Stimulated activated CD8-positive, alpha-beta memory T cell treated with anti-CD3 and anti-CD28 coated beads, Interleukin-12 subunit alpha, Interleukin-12 subunit beta, amount 100 ng/mL, for 1 hour (primary cell): ENCODE data around the gene PEX10.
A peak's percentile ranks its signal among the peaks of the same experiment; 100 is the strongest.

Experiments
- DNase-seq: peaks from one replicate; pipeline ENCODE4 v3.0.0-alpha.2; 2020; ENCODE audit warnings: low read depth

The PEX10 gene

DNA sequence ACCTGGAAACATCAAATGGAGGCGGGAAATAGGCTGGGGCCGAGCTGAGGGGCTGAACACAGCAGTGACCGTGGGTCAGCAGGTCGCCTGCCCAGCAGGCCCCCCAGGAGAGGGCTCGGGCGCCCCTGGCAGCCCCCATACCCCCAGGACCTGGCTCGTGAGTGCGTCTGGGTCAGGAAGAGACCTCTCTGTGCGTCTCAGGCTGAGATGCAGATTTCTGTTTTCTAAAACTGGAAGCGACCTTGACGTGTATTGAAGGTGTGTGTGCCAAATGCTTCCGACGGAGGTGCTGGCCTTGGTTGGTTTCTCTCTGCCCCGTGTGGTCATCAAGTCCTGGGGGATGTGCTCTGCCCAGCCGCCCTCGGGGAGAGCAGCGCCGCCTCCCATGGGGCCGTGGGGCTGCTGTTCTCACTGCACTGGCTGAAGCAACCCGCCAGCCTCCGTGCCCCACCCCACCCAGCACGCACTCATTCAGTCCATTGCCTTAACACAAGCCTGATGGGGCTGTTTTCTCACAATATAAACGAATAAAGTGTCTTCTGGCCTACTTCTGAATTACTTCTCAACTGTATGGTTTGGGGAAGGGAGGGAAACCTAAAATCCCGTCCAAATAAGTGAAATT lies 7.4 kb downstream of the PEX10 start:
- DNase-seq: no peak

DNA sequence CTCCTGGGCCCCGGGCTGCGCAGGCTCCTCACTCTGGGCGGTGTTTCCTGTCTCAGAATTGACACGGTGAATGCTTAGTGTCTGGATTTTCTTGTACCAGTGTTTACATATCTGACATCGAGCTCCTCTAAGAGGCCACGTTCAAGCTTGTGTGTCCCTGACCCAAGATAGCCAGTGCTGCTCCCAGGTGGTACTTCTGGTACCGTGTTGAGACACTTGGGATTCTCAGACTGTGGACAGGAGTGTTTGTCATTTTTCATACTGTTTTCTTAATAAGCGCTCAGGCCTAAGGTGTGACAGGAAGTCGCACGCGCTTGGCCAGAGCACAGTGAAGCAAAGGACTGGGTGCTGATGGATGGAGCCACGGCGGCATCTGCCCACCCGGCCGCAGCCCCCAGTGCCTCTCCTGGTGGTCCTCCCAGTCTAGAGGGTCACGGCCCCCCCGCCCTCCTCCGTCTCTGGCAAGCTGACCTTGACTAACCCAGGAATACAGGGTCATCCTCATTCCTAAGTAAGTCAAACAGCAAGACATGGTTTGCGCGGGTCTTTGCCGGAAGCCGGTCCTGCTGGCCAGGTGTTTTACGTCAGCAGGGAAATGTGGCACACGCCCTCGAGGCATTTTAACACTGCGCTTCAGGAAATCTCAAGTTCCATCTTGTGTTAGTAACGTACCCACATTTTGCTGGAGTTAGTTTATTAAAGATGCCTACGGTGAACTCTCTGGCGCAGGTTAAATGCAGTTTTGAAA lies 8.0 kb downstream of the PEX10 start:
- DNase-seq: no peak

DNA sequence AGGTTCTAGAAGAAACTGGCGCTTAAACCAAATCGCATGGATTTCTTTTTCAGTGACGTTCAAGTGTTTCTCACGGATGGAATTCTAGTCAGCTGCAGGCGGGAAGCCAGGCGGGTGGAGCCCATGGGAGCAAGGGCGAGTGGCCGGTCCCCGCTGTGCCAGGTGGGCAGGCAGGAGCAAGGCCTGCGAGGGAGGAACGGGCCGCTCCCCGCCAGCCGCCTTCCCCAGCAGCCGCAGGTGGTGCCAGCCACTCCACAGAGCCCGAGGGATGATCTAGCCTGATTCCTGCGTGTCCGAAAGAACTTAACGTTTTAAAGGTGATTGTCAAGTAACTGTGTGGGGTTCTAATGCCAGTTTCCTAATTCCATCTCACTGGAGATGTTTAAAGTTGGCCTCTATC lies 9.1 kb downstream of the PEX10 start:
- DNase-seq: no peak

DNA sequence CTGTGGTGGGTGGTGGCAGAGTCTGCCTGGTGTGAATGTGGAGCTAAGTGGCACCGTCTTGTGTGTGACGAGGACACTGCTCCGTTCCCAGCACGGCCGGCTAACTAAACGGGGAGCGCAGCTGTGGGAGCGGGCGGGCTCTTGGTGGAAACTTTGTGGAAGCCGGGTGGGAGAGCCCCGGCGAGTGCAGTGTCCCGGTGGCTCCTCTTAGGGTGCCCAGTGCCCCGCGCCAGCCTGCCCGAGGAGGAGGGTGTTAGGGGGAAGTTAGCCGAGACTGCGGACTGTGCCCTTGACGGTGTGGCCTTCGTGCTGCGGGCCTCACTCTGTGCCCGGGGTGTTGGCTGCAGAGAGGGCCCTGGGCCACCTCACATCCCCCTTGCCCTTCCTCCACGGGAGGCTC lies 9.9 kb downstream of the PEX10 start:
- DNase-seq: no peak

DNA sequence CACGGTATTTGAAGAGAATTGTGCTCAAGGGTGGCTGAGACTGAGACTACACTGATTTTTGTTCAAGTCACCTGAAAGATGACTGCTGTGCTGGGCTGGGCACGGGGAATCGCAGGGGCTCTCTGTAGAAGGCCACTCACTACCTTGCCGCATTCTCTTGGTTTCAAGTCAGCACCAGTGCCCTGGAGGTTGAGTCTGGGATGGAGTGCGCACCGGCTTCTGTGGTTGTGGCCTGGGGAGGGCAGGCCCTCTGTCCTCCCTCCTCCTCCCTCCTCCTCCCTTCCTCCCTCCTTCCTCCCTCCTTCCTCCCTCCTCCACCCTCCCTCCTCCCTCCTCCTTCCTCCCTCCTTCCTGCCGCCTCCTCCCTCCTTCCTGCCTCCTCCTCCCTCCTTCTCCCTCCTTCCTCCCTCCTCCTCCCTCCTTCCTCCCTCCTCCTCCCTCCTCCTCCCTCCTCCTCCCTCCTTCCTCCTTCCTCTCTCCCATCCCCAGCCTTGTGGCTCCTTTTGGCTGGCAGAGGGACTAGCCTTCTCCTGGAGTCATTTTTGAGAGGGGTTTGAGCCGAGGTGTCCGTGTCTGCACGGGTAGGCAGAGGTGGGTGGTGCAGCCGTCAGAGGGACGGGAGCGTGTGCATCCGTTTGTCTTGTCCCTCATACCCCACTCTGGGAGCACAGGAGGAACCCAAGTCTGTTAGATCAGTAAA lies 11.3 kb downstream of the PEX10 start:
- DNase-seq: no peak

DNA sequence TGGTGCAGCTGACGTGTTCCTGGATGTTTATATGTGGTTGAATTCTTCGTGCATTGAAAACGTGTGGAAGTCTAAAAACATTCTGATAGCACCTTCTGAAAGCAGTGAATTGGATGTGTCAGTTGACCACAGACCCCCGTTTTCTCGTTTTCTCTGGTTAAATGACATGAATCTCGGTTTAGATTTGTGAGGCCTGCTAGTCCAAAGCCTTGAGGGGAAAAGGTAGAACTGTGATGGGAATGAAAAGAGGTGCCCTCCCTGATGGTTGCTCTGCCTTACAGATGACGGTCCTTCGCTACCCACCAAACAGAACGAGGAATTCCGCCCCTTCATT lies 11.8 kb downstream of the PEX10 start:
- DNase-seq: no peak

DNA sequence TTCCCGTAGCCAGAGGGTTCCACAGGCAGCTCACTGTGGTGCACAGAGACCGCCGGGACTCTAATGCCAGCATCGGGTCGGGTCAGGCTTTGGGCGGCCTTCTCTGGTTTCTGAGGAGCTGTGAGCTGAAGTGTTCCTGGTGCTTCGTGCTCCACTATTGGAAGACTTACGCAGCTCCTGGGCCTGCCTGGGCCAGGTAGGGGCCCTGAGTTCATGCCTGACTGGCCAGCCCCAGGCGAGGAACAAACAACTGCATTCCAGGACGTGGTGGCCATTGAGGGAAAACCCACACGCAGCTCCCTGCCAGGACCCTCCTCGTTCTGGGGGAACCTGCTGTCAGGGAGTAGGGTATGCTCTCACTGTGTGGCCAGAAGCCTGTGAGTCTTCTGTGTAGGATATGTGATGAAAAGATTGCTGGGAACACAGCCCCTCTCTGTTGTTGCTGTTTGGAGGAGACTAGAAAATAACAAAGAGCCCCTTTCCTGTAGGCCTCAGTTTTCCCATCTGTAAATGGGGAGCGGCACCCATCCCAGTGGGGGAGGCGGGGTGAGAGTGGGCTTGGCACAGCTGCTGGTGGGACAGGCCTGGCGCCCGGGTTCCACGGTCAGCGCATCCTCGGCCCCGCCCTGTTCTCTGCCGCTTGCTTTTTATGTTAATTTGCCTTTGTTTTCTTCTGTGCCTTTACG lies 12.3 kb downstream of the PEX10 start:
- DNase-seq: no peak

DNA sequence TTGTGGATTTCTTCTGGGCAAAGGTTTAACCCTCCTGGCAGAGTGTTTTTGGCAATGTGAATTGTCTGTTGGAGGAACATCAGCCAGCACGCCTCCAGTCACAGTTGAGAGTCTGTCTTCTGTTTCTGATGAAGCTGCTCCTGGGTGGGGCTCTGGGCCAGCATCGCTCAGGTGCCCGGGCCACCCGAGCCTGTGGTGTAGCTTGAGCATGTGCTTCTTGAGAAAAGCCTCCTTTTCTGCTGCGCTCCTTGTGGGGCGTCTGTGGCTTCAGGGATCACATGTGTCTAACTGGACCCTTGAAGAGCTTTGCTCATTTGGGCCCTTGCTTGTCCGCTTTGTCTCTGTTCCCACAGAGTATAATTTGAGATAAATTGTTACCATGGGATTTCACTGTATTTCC lies 13.5 kb downstream of the PEX10 start:
- no peak for DNase-seq

DNA sequence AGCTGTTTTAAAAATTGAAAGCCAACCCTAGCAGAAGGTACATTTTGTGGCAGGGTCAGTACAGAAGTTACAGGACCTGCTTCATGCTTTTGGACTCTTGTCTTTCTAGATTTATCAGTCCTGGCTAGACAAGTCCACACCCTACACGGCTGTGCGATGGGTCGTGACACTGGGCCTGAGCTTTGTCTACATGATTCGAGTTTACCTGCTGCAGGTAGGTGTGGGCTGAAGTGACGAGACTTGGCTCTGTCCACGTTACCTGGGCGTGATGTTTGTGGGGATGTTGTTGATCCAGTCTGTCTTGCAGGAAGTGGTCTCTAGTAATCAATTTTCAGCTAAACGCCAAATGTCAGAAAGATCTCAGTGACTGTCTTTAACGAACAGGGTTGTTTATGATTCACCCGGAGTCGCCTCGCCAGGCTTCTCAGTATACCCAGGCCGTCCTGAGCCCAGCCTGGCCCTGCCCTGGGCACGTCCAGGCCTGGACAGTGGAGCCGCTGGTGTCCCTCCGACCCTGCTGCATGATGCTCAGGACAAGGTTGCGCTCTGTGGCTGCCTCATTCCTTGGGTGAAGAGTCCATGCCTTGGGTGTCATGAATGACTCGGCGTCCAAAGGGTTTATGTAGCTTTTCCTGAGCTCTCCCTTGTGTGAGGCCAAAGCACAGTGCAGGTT lies 15.2 kb downstream of the PEX10 start:
- no peak for DNase-seq

DNA sequence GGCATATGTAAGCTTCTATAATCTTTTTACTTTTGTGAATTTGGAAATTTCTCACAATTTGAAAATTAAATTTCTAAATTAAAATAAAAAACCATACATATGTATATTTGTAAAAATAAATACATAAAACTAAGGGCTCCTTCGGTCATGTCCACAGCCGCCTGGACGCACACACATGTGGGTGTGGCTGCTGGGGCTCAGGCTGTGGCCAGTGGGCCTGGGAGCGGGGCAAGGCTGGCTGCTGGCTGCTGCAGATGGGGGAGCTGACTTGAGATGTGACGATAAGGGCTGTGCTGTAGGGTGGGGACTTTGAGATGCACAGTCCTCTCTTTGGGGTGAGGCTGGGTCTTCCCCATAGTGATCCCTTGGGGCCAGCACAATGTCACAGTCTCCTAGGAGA lies 15.9 kb downstream of the PEX10 start:
- DNase-seq: no peak

DNA sequence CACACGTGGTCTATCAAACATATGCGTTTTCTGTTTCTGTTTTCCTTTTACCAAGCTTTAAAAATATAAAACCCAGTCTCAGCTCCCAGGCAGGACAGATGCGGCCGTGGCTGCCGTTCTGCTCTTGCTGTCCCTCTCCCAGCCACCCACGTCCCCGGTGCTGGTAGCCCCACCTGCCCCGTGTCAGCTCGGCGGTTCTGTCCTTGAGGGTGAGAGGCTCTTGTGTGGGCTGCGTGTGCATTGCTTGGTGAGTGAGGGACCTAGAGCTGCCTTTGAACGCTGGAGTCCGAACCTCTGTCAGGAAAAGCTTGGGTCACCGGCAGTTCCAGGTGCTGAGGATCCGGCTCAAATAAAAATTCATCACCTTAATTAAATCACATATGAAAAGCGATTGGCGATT lies 16.3 kb downstream of the PEX10 start:
- no peak for DNase-seq

DNA sequence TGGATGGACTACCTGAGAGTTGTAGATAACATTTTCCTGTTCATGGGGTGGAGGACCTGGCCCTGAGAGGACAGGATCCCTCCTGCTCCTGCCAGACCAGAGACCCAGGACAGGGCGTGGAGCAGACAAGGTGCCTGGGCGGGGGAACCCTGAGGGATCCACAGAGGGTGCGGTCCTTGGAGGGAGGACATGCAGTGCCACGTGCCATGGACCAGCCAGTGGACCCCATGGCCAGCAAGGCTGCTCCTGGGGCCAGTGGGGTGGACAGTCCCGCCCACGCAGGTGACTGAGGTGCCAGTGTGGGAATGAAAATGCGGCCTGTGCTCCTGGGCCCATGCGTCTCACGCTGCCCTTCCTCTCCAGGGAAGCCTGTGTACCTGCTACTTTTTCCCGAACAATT lies 17.1 kb downstream of the PEX10 start:
- DNase-seq: no peak

DNA sequence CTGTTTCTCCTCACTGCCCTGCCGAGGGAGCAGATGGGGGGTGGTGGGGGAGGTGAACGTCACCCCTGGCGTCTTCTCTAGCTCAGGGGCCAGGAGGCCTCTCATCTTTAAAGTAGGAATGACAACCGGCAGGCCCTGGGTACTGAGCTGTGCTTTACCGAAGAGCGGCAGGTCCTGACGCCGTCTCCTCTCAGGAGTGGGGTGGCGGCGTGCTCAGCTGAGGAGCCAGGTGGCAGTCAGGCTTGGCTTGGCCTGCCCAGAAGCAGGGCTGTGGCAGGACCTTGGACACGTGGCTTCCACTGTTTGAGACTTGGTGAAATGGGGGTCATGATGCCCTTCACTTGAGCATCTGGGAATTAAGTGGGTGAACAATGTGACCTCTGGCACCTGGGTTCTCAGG lies 17.6 kb downstream of the PEX10 start:
- DNase-seq: no peak

DNA sequence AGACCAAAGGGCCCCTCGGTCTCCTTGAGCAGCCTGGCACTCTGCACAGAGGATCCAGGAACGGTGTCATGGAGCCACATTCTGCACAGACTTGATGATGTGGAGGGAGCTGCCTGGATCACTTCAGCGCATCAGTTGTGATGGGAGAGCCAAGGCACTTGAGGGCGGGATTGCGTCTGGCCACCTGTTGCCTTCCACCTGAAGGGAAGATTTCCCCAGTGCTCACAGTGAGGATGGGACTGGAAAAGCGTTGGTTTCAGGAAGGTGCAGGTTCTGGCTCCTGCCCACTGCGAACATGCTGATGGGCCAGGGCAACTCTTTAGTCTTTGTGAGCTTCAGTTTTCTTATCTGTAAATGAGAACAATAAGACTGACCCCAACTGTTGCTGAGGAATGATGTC lies 18.1 kb downstream of the PEX10 start:
- no peak for DNase-seq

DNA sequence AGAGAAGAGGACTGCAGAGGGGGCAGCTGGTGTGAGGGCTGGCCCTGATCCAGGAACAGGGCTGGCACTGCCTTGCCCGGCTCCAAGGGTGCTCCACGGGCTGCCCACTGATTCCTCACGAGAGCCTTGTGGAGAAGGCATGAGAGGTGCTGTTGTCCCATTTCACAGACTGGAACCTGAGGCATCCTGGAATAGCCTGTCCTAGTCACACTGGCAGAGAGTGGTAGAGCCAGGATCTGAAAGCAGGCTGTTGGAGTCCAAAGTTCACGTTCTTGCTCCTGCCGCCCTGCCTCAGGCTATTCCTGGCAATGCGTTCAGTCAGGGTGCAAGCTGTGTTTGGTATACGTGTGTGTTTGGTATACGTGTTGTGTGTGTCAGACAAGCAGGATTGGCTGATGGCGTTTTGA lies 18.9 kb downstream of the PEX10 start:
- DNase-seq: no peak

DNA sequence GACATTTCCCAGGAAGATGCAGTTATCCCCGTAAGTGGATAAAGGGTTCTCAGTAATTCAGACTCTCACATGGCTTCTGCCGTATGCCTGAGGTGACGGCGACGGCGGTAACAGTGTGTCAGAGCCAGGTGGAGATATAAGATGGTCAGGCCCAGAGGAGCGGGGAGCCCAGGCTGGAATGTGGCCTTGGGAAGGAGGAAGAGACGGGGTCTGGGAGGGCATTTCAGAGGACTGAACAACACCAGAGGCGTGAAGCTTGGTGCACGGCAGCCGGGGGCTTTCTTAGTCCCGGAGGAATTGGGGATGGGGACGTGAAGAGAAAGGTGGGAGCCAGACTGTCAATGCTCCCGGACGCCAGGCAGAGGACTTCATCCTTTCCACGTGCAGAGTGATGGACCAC lies 19.7 kb downstream of the PEX10 start:
- DNase-seq: no peak

DNA sequence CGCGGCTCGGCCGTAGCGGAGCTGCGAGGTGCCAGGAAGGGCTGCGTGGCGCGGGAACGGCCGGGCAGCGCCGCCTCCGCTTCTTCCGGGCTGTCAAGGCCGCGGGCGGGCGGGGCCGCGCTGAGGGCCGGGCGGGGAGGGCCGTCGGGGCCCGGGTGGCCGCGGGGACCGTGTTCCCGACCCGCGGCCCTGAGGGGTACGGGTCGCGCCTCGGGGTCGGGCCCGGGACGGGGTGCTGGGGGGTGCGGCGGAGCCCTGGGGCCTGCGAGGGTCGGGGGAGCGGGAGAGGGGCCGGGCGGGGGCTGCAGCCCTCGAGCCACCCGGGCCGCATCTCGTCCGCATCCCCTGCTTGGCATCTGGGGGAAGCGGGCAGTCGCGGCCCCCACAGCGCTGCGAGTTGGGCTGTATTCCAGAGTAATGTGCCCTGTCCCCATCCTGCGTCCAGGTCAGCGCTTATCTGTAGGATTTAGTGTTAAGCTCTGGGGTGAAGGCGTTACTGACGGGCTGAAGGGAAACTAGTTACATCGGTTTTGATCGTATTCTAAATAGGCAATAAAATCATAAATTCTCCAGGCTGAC lies 20.3 kb downstream of the PEX10 start:
- DNase-seq: no peak

DNA sequence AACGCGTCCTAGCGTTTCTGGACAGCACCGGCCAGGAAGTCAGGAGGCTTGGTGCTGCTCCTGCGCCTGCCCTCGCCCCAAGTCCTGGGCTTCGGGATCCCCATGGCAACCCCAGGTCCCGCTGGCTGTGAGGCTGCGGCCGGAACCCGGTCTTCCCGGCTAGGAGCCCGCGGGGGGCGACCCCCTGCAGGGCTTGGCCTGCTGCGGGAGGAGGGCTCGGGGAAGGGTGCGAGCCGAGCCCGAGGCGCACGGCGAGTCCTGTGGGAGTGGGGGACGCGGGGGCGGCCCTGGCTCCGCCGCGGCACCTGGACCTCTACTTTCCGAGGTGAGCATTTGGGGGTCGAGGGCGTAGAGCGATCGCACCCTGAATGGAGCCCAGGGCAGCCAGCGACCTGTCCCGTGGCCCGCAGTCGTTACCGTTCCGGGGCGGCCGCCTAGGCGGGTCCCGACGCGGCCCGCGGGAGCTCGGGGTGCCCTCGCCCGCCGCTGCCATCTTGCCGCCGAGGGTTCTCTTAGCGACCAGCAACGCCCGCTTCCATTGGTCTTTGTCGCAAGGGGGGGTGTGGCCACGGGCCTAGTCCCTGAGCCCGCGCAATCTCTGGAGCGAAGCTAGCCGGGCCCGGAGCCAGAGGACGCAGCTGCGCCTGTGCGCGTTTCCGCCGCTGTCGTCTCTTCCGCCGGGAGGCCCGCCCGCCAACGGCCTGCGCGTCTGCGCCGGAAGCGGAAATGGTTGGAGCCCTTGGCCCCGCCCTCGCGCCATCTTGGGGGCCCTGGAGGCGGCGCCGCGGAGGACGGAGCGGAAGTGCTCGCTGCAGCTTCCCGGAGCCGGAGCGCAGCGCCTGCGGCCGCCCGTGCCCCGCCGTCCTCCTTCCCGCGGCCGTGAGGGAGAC lies 21.1 kb downstream of the PEX10 start, which contains the start of the genes MORN1 and RER1:
Gene MORN1 (minus strand): TSS at position 514 of the 890 bp plus-strand sequence. CDS start 21 bp downstream, at position 493.
Gene RER1 (plus strand): TSS at position 801 of the 890 bp plus-strand sequence. CDS start 3,950 bp downstream, outside the sequence.
- peak; percentile 97 for DNase-seq

DNA sequence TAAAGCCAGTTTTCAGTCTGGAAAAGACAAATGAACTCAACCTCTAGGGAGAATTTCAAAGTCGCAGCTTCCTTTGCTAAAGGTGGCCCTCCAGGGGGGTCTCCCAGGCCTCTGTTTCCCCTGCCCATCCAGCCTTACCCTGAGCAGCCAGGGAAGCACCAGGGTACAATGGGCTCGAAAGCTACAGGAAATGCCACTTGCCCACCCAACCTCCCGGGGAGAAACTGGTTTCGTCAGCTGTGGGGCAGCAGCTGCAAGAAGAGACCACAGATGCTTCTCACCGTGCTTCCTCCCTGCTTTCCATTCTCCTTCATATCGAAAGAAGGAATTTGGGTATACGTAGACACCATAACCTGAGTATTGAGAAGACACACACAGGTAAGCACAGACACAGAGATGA lies 22.7 kb downstream of the PEX10 start:
- no peak for DNase-seq

DNA sequence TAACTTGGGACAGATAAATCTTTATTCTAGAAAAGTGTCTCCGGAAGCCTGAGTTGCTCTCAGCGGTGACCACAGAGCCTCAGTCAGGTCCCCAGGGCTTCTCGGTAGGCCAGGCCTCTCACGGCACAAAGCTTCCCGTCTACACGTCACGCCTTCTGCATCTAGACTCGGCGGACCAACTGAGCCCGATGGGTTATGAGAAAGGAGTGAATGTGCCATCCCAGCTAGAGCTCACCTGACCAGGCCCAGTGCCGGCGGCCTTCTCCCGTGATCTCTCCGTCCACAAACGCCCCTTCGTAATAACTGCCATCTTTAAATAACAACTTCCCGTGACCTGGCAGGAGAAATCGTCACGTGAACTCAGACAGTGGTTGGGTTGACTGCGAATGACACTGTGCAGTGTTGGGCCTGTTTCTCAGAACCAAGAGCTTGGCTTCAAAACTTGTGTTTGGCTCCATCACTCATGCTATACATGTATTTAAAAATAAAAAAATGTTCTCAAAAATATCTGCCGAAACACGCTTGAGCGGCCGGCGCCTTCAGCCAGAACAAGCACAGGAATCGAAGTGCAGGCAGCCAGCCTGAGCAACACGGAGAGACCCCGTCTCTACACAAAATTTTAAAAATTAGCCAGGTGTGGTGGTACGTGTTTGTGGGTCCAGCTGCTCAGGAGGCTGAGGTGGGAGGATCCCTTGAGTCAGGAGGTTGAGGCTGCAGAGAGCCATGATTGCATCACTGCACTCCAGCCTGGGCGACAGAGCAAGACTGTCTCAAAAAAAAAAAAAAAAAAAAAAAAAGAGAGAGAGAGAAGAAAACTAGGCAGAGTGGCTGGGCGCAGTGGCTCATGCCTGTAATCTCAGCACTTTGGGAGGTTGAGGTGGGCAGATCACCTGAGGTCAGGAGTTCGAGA lies 24.1 kb downstream of the PEX10 start:
- no peak for DNase-seq
